Suprapubic skin (tissue), 4 donors: ENCODE results near the gene DNAH12. TPM values are rescaled to one million over a fixed set of nuclear protein-coding genes. Genes with fewer than 3 reads are reported as not detected.

ENCODE experiments used
- DNase-seq, 2 donors: peaks; one replicate each; pipeline ENCODE4 v3.0.0-alpha.2; 2019; ENCODE audit warnings: low spot score in 2 of 2
- H3K27ac ChIP-seq: fragments of 200-600 bp; sonication (generic); one replicate; pipeline ENCODE4 v1.5.1; 2019
- H3K27me3 ChIP-seq: fragments of 200-600 bp; sonication (generic); one replicate; pipeline ENCODE4 v1.5.1; 2019
- H3K36me3 ChIP-seq: fragments of 200-600 bp; sonication (generic); one replicate; pipeline ENCODE4 v1.5.1; 2019
- H3K4me1 ChIP-seq: fragments of 200-600 bp; sonication (generic); one replicate; pipeline ENCODE4 v1.5.1; 2019
- H3K4me3 ChIP-seq: fragments of 200-600 bp; sonication (generic); one replicate; pipeline ENCODE4 v1.5.1; 2019; ENCODE audit warnings: mild to moderate bottlenecking
- H3K9me3 ChIP-seq: fragments of 200-600 bp; sonication (generic); one replicate; pipeline ENCODE4 v1.5.1; 2019
- EP300 ChIP-seq: sonication (generic); formaldehyde crosslinking; IDR thresholded peaks from one replicate; pipeline ENCODE4 v1.6.1; 2017; ENCODE audit warnings: antibody characterized with exemption
- POLR2A ChIP-seq, 2 donors: fragments of 450-650 bp; IDR thresholded peaks; one replicate each; pipeline ENCODE4 v1.6.1; 2017; ENCODE audit warnings: antibody characterized with exemption in 2 of 2, mild to moderate bottlenecking in 2 of 2, moderate library complexity in 2 of 2
- POLR2AphosphoS5 ChIP-seq, 3 donors: sonication (generic); formaldehyde crosslinking; IDR thresholded peaks; one replicate each; pipeline ENCODE4 v1.6.1; 2017; ENCODE audit warnings: antibody characterized with exemption in 3 of 3
- WGBS: methylation state at CpG from one replicate; pipeline ENCODE4 v1.1.5; 2018; 5-methylcytosine and 5-hydroxymethylcytosine counted together
- total RNA-seq, 4 donors: library from RNA; depleted of rRNA; stranded (reverse); fragments of >200 nt; gene quantifications; one replicate each; pipeline ENCODE4 v1.1.0, GENCODE V29; 2016
- TF ChIP-seq, protein P1 (sequence below), 2 donors: fragments of 200-600 bp in 1 of 2; fragments of 450-650 bp in 1 of 2; sonication (generic) in 1 of 2; IDR thresholded peaks; one replicate each; pipeline ENCODE4 v1.5.1; 2016 to 2019; ENCODE audit warnings: antibody characterized with exemption in 2 of 2, mild to moderate bottlenecking in 1 of 2, moderate library complexity in 1 of 2

Gene DNAH12
- total RNA-seq, 4 donors from 2014 or later = 0.73 TPM; not detected in 3

DNA sequence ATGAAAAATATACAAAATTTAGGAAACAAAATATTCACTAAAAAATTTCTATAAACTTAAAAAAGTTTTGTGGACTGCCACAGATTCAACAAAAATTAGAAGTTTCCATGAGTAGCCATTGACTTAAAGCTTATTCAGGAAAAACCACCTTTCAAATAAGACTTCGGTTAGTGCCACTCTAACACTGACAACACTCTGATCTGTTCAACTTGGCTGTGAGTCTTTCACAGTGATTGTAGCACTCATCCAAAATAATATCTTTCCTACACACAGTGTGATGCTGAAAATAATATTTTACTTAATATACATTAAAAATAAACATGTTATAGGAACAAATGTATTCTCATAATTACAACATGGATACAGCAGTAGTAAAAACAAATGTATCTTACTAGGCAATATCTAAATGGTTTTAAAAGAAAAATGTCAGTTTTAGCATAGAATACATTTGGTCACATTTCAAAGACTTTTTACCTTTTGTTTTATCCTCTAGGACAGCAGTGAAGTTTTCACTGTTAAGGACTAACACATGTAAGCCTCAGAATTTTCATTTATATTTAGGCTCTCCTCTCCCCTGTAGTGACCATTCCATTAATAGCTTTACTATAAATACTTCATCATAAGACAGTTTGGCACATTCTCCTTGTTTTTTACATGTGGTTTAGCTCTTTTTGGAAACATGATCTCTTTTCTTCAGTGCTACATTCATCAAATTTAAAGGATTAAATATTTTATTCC lies 251.8 kb downstream of the DNAH12 start, which contains the start of gene ASB14:
Gene ASB14 (minus strand): TSS at position 527 of the 738 bp plus-strand sequence. CDS start 652 bp downstream, outside the sequence.
- 88% methylated on average over 1 of the region's 1 CpG for WGBS
- no peak within 1 kb of the TSS for H3K4me3 ChIP-seq
- H3K27me3 ChIP-seq = no peaks in the 10 kb centered on the region
- no peaks in the 10 kb centered on the region for H3K9me3 ChIP-seq
- DNase-seq = no peak
- no peaks in the 10 kb centered on the region for H3K36me3 ChIP-seq
- H3K4me1 ChIP-seq = no peaks in the 10 kb centered on the region
- no peak within 1 kb of the TSS for H3K27ac ChIP-seq
- TF ChIP-seq POLR2A (IDR thresholded peaks at IDR 0.05) (no peak), POLR2AphosphoS5 (IDR thresholded peaks at IDR 0.05) (no peak), EP300 (no peak)
- TF ChIP-seq, protein P1, sequence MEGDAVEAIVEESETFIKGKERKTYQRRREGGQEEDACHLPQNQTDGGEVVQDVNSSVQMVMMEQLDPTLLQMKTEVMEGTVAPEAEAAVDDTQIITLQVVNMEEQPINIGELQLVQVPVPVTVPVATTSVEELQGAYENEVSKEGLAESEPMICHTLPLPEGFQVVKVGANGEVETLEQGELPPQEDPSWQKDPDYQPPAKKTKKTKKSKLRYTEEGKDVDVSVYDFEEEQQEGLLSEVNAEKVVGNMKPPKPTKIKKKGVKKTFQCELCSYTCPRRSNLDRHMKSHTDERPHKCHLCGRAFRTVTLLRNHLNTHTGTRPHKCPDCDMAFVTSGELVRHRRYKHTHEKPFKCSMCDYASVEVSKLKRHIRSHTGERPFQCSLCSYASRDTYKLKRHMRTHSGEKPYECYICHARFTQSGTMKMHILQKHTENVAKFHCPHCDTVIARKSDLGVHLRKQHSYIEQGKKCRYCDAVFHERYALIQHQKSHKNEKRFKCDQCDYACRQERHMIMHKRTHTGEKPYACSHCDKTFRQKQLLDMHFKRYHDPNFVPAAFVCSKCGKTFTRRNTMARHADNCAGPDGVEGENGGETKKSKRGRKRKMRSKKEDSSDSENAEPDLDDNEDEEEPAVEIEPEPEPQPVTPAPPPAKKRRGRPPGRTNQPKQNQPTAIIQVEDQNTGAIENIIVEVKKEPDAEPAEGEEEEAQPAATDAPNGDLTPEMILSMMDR (IDR thresholded peaks at IDR 0.05) = no peak

- Histone ChIP-seq H3K27ac (no peak overlapping the region), H3K9me3 (no peaks in the 10 kb centered on the region), H3K27me3 (no peaks in the 10 kb centered on the region), H3K4me1 (no peaks in the 10 kb centered on the region), H3K4me3 (no peak overlapping the region), H3K36me3 (no peaks in the 10 kb centered on the region)
- 83% methylated on average over 9 of the region's 9 CpGs for WGBS
- TF ChIP-seq EP300 (no peak), POLR2AphosphoS5 (IDR thresholded peaks at IDR 0.05) (no peak), POLR2A (IDR thresholded peaks at IDR 0.05) (no peak)
- TF ChIP-seq, protein P1 (IDR thresholded peaks at IDR 0.05) = no peak
- DNase-seq = no peak
These were observed 255.7 kb downstream of the DNAH12 start for GRCh38 chr3:57288403-57288802.

- TF ChIP-seq POLR2AphosphoS5 (IDR thresholded peaks at IDR 0.05) (no peak), EP300 (no peak), POLR2A (IDR thresholded peaks at IDR 0.05) (no peak)
- TF ChIP-seq, protein P1 (IDR thresholded peaks at IDR 0.05) = no peak
- H3K4me3 ChIP-seq = no peak overlapping the region
- no peak overlapping the region for H3K27ac ChIP-seq
- H3K4me1 ChIP-seq = no peaks in the 10 kb centered on the region
- no peak for DNase-seq
- H3K36me3 ChIP-seq = no peaks in the 10 kb centered on the region
- no peaks in the 10 kb centered on the region for H3K9me3 ChIP-seq
- WGBS = 53% methylated on average over 2 of the region's 2 CpGs
- H3K27me3 ChIP-seq = no peaks in the 10 kb centered on the region
These were observed 256.9 kb downstream of the DNAH12 start for GRCh38 chr3:57287205-57287604.

DNA sequence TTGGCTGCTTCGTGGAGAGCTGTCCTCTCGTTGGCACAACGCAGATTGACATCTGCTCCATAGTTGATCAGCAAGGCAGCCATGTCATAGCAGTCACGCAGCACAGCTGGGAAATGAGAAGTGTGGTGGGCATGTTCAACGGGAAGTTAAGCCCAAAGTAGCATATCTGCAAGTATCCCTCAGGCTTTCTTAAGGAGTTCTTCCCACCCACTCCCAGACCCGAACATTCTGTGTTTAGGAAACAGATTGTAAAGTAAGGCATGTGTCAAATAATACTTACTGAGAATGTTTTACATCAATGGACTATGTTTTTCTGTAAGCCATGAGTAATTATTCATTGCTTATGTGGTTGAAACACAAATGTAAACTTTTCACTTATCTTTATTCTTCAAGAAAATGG lies 260.8 kb downstream of the DNAH12 start:
- Histone ChIP-seq H3K27ac (no peak overlapping the region), H3K27me3 (no peaks in the 10 kb centered on the region), H3K4me1 (no peaks in the 10 kb centered on the region), H3K4me3 (no peak overlapping the region), H3K36me3 (no peaks in the 10 kb centered on the region), H3K9me3 (no peaks in the 10 kb centered on the region)
- no peak for TF ChIP-seq POLR2AphosphoS5 (IDR thresholded peaks at IDR 0.05)
- TF ChIP-seq POLR2A (IDR thresholded peaks at IDR 0.05) = no peak
- TF ChIP-seq, protein P1 (IDR thresholded peaks at IDR 0.05) = no peak
- WGBS = 73% methylated on average over 6 of the region's 6 CpGs
- DNase-seq = no peak

GRCh38 chr3:57281715-57282114 lies 262.4 kb downstream of the DNAH12 start:
- DNase-seq = no peak
- Histone ChIP-seq H3K9me3 (no peaks in the 10 kb centered on the region), H3K4me3 (no peak overlapping the region), H3K36me3 (no peaks in the 10 kb centered on the region), H3K27ac (no peak overlapping the region), H3K4me1 (no peaks in the 10 kb centered on the region), H3K27me3 (no peaks in the 10 kb centered on the region)
- WGBS = 68% methylated on average over 1 of the region's 1 CpG
- no peak for TF ChIP-seq POLR2A (IDR thresholded peaks at IDR 0.05)
- TF ChIP-seq, protein P1 (IDR thresholded peaks at IDR 0.05) = no peak
- TF ChIP-seq POLR2AphosphoS5 (IDR thresholded peaks at IDR 0.05) = no peak
- no peak for TF ChIP-seq EP300
